Heart left ventricle (tissue), 13 donors: ENCODE data around the gene RASA4B.

ENCODE experiments used
- CTCF ChIP-seq, 12 donors: fragments of 200-600 bp; sonication (generic) in 4 of 12; IDR thresholded peaks; one replicate each; pipeline versions ENCODE4 v1.5.0 to v1.8.0; 2018 to 2022; ENCODE audit warnings: antibody characterized with exemption in 12 of 12, mild to moderate bottlenecking in 5 of 12
- POLR2A ChIP-seq, 2 donors: fragments of 450-650 bp; IDR thresholded peaks; one replicate each; pipeline ENCODE4 v1.6.1; 2017; ENCODE audit warnings: antibody characterized with exemption in 2 of 2, mild to moderate bottlenecking in 2 of 2, moderate library complexity in 2 of 2
- donor health status: ischemic (EF 13 %, LVEDD 7.1; RV severe dilation, severe dysfunction).
- donor health status: DM: no; HTN: yes; CAD: no.
- donor health status: DM: no; HTN: no; CAD: no.
- donor health status: ischemic (EF 25% LVEDD 6.9; RV normal size, moderate dysfunction).
- donor health status: ischemic (EF 25% LVEDD 5.7; RV mildly dilated, moderate dysfunction).
- donor health status: ischemic (EF 35%, LVEDD 5.7; RV mildly dilated, moderate dysfunction).
- donor health status: nonischemic (EF 11% LVEDD 7.7; RV severe dilation, severe dysfunction).
- donor health status: DM: yes; HTN: yes; CAD: no.
- donor health status: PGD.
- donor health status: ischemic (EF 29% LVEDD 5.4; RV normal size, mild dysfunction).
- donor health status: nonischemic (EF 23%, LVEDD 6.1; RV moderate dilation, normal function).

GRCh38 chr7:102466097-102466496, 51.5 kb downstream of the RASA4B start:
- TF ChIP-seq CTCF (IDR thresholded peaks at IDR 0.05) (no peak), POLR2A (IDR thresholded peaks at IDR 0.05) (no peak)
